IMR-90 (cell line): ENCODE results near the gene LRRC4. TPM values are rescaled to one million over a fixed set of nuclear protein-coding genes. Genes with fewer than 3 reads are reported as not detected.

ENCODE experiments used
- ATAC-seq: fragments of 200-7000 bp; cut with Tn5 transposase; 2 replicates; pipeline ENCODE4 v1.9.1; 2020; ENCODE audit warnings: low read depth, mild to moderate bottlenecking, moderate library complexity
- BruUV-seq: library from RNA; stranded (reverse); fragments of 400-500 nt; replicated peaks from 2 replicates; lab custom pipeline; 2021; lab: Mats Ljungman, UMichigan
- CTCF ChIA-PET: fragments of 300-600 bp; formaldehyde crosslinking; extraction: SDS; loops from one replicate; lab custom pipeline; 2021; ENCODE audit warnings: antibody characterized with exemption; lab: Yijun Ruan, JAX
- POLR2A ChIA-PET: fragments of 300-600 bp; sonication (Branson Sonifier 250); formaldehyde crosslinking; loops from one replicate; lab custom pipeline; 2022; ENCODE audit warnings: antibody characterized with exemption; ENCODE audit not compliant: unreplicated experiment; lab: Charles Lee
- DNase-seq: peaks from one replicate; pipeline ENCODE4 v3.0.0; 2013
- H2AFZ ChIP-seq: replicated peaks from 2 replicates; pipeline ENCODE3; 2013; ENCODE audit warnings: low read length, mild to moderate bottlenecking; ENCODE audit not compliant: poor library complexity
- H2AK5ac ChIP-seq: 2 replicates; pipeline ENCODE4 v1.6.1; 2013; ENCODE audit warnings: low read depth, low read length, inconsistent platforms
- H2AK9ac ChIP-seq: replicated peaks from 2 replicates; pipeline ENCODE3; 2013; ENCODE audit warnings: mild to moderate bottlenecking, low read depth, low read length, moderate library complexity; ENCODE audit not compliant: poor library complexity
- H2BK120ac ChIP-seq: 2 replicates; pipeline ENCODE4 v1.6.1; 2013; ENCODE audit warnings: low read depth, low read length, inconsistent platforms
- H2BK15ac ChIP-seq: 3 replicates; pipeline ENCODE4 v1.6.1; 2013; ENCODE audit warnings: low read depth, low read length, inconsistent platforms
- H2BK20ac ChIP-seq: 2 replicates; pipeline ENCODE4 v1.6.1; 2013; ENCODE audit warnings: low read depth, mild to moderate bottlenecking, inconsistent platforms, low read length, moderate library complexity
- H2BK5ac ChIP-seq: 2 replicates; pipeline ENCODE4 v1.6.1; 2013; ENCODE audit warnings: mild to moderate bottlenecking, low read depth, low read length, inconsistent platforms; ENCODE audit not compliant: poor library complexity, severe bottlenecking
- H3K14ac ChIP-seq: replicated peaks from 2 replicates; pipeline ENCODE4 v1.6.1; 2013; ENCODE audit warnings: low read depth, low read length, inconsistent platforms
- H3K18ac ChIP-seq: 2 replicates; pipeline ENCODE4 v1.6.1; 2013; ENCODE audit warnings: low read depth, low read length, control low read depth
- H3K23ac ChIP-seq: 2 replicates; pipeline ENCODE4 v1.6.1; 2013; ENCODE audit warnings: low read depth, low read length, inconsistent platforms
- H3K27ac ChIP-seq: 2 replicates; pipeline ENCODE4 v1.5.1; 2013; ENCODE audit warnings: mild to moderate bottlenecking, control low read depth, low read length; ENCODE audit not compliant: insufficient read depth
- H3K27me3 ChIP-seq: 2 replicates; pipeline ENCODE4 v1.6.1; 2013; ENCODE audit warnings: low read length; ENCODE audit not compliant: control insufficient read depth, insufficient read depth
- H3K36me3 ChIP-seq: 2 replicates; pipeline ENCODE4 v1.6.1; 2013; ENCODE audit warnings: low read length, mixed read lengths; ENCODE audit not compliant: control insufficient read depth, insufficient read depth
- H3K4ac ChIP-seq: 2 replicates; pipeline ENCODE4 v1.6.1; 2013; ENCODE audit warnings: low read depth, low read length, inconsistent platforms
- H3K4me1 ChIP-seq: 2 replicates; pipeline ENCODE4 v1.6.1; 2013; ENCODE audit warnings: low read length, mixed read lengths; ENCODE audit not compliant: control insufficient read depth, insufficient read depth
- H3K4me2 ChIP-seq: 2 replicates; pipeline ENCODE4 v1.6.1; 2013; ENCODE audit warnings: low read depth, mild to moderate bottlenecking, control low read depth, low read length, moderate library complexity
- H3K4me3 ChIP-seq: 2 replicates; pipeline ENCODE4 v1.5.1; 2013; ENCODE audit warnings: low read depth, mild to moderate bottlenecking, control low read depth, low read length, moderate library complexity; ENCODE audit not compliant: insufficient read depth
- H3K56ac ChIP-seq: 2 replicates; pipeline ENCODE4 v1.6.1; 2013; ENCODE audit warnings: low read length, inconsistent platforms; ENCODE audit not compliant: insufficient read depth; ENCODE audit errors: extremely low read depth
- H3K79me1 ChIP-seq, 2 experiments: 2 replicates each; pipeline ENCODE4 v1.6.1; 2013; ENCODE audit warnings: low read length in 2 of 2, inconsistent platforms in 1 of 2, low read depth in 1 of 2
- H3K9ac ChIP-seq: 2 replicates; pipeline ENCODE4 v1.6.1; 2013; ENCODE audit warnings: low read depth, low read length, control low read depth
- H3K9me1 ChIP-seq: 2 replicates; pipeline ENCODE4 v1.6.1; 2013; ENCODE audit warnings: low read length, inconsistent platforms; ENCODE audit not compliant: insufficient read depth
- H3K9me3 ChIP-seq: 2 replicates; pipeline ENCODE4 v1.6.1; 2013; ENCODE audit warnings: low read length; ENCODE audit not compliant: control insufficient read depth, insufficient read depth
- H4K20me1 ChIP-seq: 2 replicates; pipeline ENCODE4 v1.6.1; 2013; ENCODE audit warnings: low read length, inconsistent platforms; ENCODE audit not compliant: insufficient read depth
- H4K5ac ChIP-seq: 2 replicates; pipeline ENCODE4 v1.6.1; 2013; ENCODE audit warnings: mild to moderate bottlenecking, low read depth, low read length, control low read depth
- H4K8ac ChIP-seq, 2 experiments: 2 replicates each; pipeline ENCODE4 v1.6.1; 2013; ENCODE audit warnings: low read depth in 2 of 2, low read length in 2 of 2, control low read depth in 1 of 2, inconsistent platforms in 1 of 2
- H4K91ac ChIP-seq: 2 replicates; pipeline ENCODE4 v1.6.1; 2013; ENCODE audit warnings: low read depth, low read length, inconsistent platforms; ENCODE audit not compliant: insufficient read depth
- CTCF ChIP-seq: conservative IDR thresholded peaks from 2 replicates; pipeline ENCODE4 v1.5.1; 2012; ENCODE audit warnings: mild to moderate bottlenecking, low read depth, low read length, improper control_type of control experiment
- ELK1 ChIP-seq: fragments of 150-350 bp; IDR thresholded peaks from 2 replicates; pipeline ENCODE4 v1.6.1; 2016; ENCODE audit warnings: low read depth, mild to moderate bottlenecking, low read length, moderate library complexity, borderline replicate concordance
- MAFK ChIP-seq: IDR thresholded peaks from 2 replicates; pipeline ENCODE4 v1.6.1; 2012; ENCODE audit warnings: low read depth, low read length, improper control_type of control experiment
- MXI1 ChIP-seq: IDR thresholded peaks from 2 replicates; pipeline ENCODE4 v1.6.1; 2012; ENCODE audit warnings: low read depth, mild to moderate bottlenecking, low read length, moderate library complexity, borderline replicate concordance
- NFE2L2 ChIP-seq: fragments of 150-350 bp; IDR thresholded peaks from 2 replicates; pipeline ENCODE4 v1.6.1; 2016; ENCODE audit warnings: low read depth, mild to moderate bottlenecking, low read length
- RAD21 ChIP-seq: IDR thresholded peaks from 2 replicates; pipeline ENCODE4 v1.6.1; 2012; ENCODE audit warnings: low read length, improper control_type of control experiment
- RCOR1 ChIP-seq: IDR thresholded peaks from 2 replicates; pipeline ENCODE4 v1.6.1; 2012; ENCODE audit warnings: mild to moderate bottlenecking, low read length, improper control_type of control experiment; ENCODE audit not compliant: insufficient replicate concordance
- USF2 ChIP-seq: fragments of 150-350 bp; IDR thresholded peaks from 2 replicates; pipeline ENCODE4 v1.6.1; 2017; ENCODE audit warnings: mild to moderate bottlenecking, antibody characterized with exemption, low read length, low read depth
- WGBS, 2 experiments: methylation state at CpG; one replicate each; pipeline versions ENCODE4 v1.1.5 to v1.1.7; 2013; ENCODE audit warnings: missing lambda C conversion rate in 2 of 2; ENCODE audit not compliant: insufficient read length in 1 of 2; ENCODE audit errors: extremely low coverage in 2 of 2; 5-methylcytosine and 5-hydroxymethylcytosine counted together
- dilution Hi-C: fragments of 300-500 bp; cut with HindIII; formaldehyde crosslinking; loops from one replicate; pipeline ENCODE4 v1.14.3; 2018; ENCODE audit warnings: low sequenced_read_pairs; ENCODE audit not compliant: unreplicated experiment
- in situ Hi-C: fragments of 300-500 bp; cut with MboI; formaldehyde crosslinking; loops from 3 replicates; pipeline ENCODE4 v1.14.3; 2019; ENCODE audit warnings: low sequenced_read_pairs, inconsistent platforms, mixed read lengths
- intact Hi-C: fragments of 100-400 bp; cut with micrococcal nuclease; formaldehyde crosslinking; loops from 2 replicates; pipeline ENCODE4 v1.10.0; 2022
- polyA plus RNA-seq, 3 experiments: library from polyadenylated mRNA; depleted of rRNA; stranded (reverse); fragments of >200 nt; gene quantifications; 2 replicates each; pipeline ENCODE4 v1.2.3, GENCODE V29; 2012; ENCODE audit warnings: low replicate concordance in 1 of 3
- total RNA-seq: library from RNA; depleted of rRNA; stranded (reverse); fragments of >200 nt; gene quantifications from 2 replicates; pipeline ENCODE4 v1.2.3, GENCODE V29; 2012

Gene LRRC4
- total and polyA plus RNA-seq, 2 of the 4 experiments (the other 2 are of a cell fraction) = 0.54 to 0.55 TPM

GRCh38 chr7:128059143-128059988, 28.1 kb upstream of the LRRC4 start:
- Histone ChIP-seq H4K91ac (no peak overlapping the region), H2BK5ac (no peak overlapping the region), H3K14ac (no peak overlapping the region), H3K9me3 (no peaks in the 10 kb centered on the region), H3K4me3 (no peak overlapping the region), H2AFZ (no peak overlapping the region), H3K4me2 (no peak overlapping the region), H3K4me1 (peaks cover 24% of the 10 kb centered on the region), H3K56ac (no peak overlapping the region), H3K27me3 (no peaks in the 10 kb centered on the region), H3K18ac (no peak overlapping the region), H2BK20ac (no peak overlapping the region), H3K36me3 (no peaks in the 10 kb centered on the region; the same call in 1 of the 2 replicates), H4K20me1 (peaks cover 34% of the 10 kb centered on the region), H3K9me1 (peaks cover 53% of the 10 kb centered on the region), H2AK5ac (no peak overlapping the region), H4K8ac (no peak overlapping the region), H3K9ac (no peak overlapping the region), H2AK9ac (no peak overlapping the region), H4K5ac (no peak overlapping the region), H3K27ac (no peak overlapping the region), H2BK120ac (no peak overlapping the region), H3K4ac (no peak overlapping the region), H3K79me1 (peaks cover 21 to 71% of the 10 kb centered on the region in 2 experiments), H3K23ac (no peak overlapping the region), H2BK15ac (no peak overlapping the region)
- in situ Hi-C loops (loop anchor here (25.0 kb wide), 1 partner anchor 347 kb away; no protein-coding TSS in a partner anchor), dilution Hi-C loops (no loop called here), intact Hi-C loops (no loop called here)
- ATAC-seq (no peak), DNase-seq (no peak)
- BruUV-seq = no TSS peak
- CTCF ChIA-PET = no interaction called here
- POLR2A ChIA-PET = no interaction called here
- TF ChIP-seq ELK1 = no peak
- TF ChIP-seq USF2 = no peak
- no peak for TF ChIP-seq RCOR1
- TF ChIP-seq CTCF = no peak
- TF ChIP-seq NFE2L2 = no peak
- TF ChIP-seq MXI1 = no peak
- no peak for TF ChIP-seq RAD21
- no peak for TF ChIP-seq MAFK
- WGBS, 2 experiments = 38% methylated on average over 2 of the region's 7 CpGs; no CpG with 5 or more reads in 1 of the 2 experiments
